ENCODE results near the gene CD96.

Gene CD96

GRCh38 chr3:111594781-111595180 is 52.8 kb downstream of the CD96 start:
- DNase-seq (ENCODE audit: low spot score): no peak

DNA sequence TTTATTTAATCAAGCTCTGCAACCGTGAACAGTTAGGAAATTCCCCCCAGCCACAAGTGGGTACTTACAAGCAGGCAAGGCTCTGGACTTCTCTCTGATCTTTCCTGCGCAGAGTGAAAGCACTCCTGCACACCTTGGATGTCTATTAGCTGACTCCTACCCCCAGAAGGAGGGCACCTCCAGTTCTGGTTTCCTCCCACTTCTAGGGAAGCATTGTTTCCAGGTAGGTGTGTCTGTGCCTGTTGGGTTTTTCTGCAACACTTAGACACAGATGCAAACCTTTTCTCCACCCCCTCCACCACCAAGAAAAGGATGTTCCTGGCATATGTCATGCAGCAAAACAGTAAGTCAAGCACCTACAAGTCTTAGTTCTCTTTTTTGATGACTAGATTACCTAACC is 53.2 kb downstream of the CD96 start, which contains the start of gene ZBED2:
TSS of gene ZBED2 (minus strand) at position 115 of the 400 bp plus-strand sequence. CDS start 1,145 bp downstream, outside the sequence.
- DNase-seq (ENCODE audit: low spot score): no peak

DNA sequence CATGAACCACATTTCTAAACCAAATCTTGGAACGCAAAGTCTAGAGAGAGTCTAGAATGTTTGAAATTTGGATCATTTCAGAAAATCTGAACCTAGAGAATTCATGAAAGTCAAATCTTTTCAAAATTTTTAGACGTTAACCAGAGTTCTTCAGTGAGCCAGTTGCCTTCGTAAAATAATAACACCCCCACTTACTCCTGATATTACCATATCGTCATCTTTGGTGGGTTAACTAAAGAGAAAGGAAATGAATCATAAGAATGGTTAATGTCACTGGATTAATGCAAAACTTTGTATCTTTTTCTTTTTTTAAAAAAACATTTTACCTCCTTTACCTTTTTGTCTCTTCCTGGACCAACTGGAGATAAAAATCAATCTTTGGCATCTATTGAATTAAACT is 54.3 kb downstream of the CD96 start:
- DNase-seq (ENCODE audit: low spot score): no peak

GRCh38 chr3:111598139-111598538 is 56.1 kb downstream of the CD96 start:
- no peak for DNase-seq (ENCODE audit: low spot score)

DNA sequence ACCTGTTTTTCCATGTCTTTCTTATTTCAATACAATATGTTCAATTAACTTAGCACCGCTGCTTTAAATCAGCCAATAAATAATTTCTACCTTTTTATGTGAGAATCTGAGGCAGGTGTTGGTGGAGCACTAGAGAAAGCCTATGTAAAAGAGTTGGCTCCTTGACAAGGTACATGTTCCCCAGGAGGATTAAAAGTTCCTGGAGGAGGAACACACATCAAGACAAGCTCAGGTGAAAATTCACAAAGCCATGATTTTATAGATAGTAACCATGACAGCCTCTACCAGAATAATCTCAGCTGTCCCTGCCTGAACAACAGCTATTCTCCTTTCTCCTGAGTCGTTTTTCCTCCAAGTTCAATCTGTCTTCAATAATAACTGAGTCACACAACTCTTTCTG is 56.6 kb downstream of the CD96 start:
- no peak for DNase-seq (ENCODE audit: low spot score)

DNA sequence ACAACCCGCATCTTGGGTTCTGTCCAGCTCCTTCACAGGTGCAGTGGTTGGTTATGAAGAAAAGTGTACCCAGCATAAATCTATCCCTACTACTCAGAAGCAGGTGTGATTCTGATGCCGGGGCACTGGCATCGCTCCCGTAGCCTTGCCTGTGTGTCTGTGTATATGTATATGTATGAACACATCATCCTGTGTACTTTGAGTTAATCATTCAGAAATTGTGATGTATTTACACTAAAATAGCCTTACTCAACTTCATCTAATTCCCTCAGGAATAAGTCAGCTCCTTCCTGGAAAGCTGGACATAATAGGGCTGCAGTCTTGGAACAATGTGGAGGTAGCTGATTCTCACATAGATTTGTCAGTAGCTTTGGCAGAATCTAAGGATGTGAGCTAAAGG is 59.8 kb downstream of the CD96 start:
- no peak for DNase-seq (ENCODE audit: low spot score)

- DNase-seq (ENCODE audit: low spot score): no peak
These were observed 61.7 kb downstream of the CD96 start for GRCh38 chr3:111603679-111604078.

- DNase-seq (ENCODE audit: low spot score): no peak
These were observed 62.1 kb downstream of the CD96 start for GRCh38 chr3:111604119-111604518.

DNA sequence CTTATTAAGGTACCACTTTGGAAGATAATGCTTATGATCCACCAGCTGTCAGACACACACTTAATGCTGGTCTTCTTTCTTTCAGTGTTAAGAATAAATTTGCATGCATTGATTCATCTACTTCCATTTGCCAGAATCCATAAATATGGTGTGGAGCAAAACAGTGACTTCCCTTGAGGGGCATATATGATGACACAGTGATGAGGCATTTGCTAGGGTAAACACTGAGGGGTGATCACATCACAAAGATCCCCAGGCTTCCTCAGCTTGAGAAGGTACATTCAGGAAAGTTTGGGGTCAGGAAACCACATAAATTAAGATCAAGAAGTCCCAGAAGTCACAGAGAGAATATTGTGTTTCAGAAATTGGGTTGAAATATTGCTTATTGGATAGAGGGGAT is 63.0 kb downstream of the CD96 start:
- no peak for DNase-seq (ENCODE audit: low spot score)

DNA sequence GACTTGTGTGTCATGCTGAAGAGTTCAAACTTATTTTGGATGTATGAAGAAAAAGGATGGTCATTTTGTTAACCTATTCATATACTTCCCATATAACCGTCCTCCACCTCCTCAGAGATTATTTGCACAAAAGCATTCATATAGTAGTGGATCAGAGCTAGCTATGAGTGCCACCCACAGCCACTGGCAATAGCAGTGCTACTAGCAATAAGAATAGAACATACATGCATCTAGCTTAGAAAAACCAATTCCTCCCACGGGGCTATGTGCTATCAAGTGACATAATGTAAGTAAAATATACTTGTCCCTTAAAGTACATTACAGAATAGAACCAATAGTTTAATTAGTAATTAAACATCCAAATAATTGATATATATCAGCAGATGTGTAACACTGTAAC is 63.5 kb downstream of the CD96 start:
- DNase-seq (ENCODE audit: low spot score): no peak

DNA sequence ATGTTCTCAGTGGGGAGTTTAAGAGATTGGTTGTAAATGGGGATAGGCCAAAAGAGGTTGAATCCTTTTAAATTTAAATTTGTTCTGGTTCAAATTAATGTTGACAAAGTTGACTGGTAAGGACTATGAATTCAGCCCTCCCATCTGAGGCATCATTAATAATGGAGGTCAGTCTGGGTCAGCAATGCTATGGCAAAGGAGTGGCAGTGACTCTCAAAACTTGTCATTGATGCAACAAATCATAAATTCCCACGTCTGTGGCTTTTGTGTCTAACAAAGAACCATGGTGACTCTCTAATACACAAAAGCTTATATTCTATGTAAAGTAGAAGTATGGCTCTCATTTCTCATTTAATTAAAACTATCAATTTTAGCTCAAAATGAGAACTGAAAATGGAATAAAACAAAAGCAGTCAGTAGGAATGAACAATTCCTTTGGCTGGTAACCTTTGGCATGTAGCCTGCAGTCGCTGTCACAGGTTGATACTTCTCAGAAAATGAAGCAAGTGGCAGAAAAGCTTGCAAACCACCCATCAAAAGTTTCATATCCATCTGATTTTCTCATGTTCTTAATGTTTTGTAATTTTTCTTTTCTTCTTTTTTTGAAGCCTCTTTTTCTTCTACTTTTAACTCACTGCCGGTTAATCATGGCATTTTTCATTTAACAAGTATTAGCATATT is 65.4 kb downstream of the CD96 start:
- DNase-seq (ENCODE audit: low spot score): no peak

- no peak for DNase-seq (ENCODE audit: low spot score)
These were observed 66.4 kb downstream of the CD96 start for GRCh38 chr3:111608383-111608782.

- DNase-seq (ENCODE audit: low spot score): no peak
These were observed 67.7 kb downstream of the CD96 start for GRCh38 chr3:111609700-111610099.

- no peak for DNase-seq (ENCODE audit: low spot score)
These were observed 68.2 kb downstream of the CD96 start for GRCh38 chr3:111610189-111610588.

DNA sequence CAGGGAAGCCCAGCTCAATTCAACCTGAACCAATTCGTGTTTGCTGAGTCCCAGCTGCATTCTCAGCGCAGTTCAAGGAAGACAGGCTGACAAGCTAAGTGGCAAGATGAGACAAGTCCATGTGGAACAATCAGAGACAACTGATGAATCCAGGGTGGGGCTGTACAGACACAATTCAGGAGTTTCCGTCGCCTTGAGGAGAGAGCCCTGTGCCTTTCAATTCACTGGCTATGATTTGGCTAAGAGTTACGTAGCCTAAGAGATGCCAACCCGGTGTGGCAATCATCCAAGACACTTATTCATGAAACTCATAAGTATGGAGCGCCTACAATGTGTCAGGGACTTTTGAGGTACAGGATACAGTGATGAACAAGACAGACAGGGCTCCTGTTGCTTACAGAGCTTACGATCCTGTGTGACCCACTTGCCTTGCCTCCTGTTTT is 68.6 kb downstream of the CD96 start:
- no peak for DNase-seq (ENCODE audit: low spot score)

GRCh38 chr3:111613294-111613693 is 71.3 kb downstream of the CD96 start:
- no peak for DNase-seq (ENCODE audit: low spot score)

DNA sequence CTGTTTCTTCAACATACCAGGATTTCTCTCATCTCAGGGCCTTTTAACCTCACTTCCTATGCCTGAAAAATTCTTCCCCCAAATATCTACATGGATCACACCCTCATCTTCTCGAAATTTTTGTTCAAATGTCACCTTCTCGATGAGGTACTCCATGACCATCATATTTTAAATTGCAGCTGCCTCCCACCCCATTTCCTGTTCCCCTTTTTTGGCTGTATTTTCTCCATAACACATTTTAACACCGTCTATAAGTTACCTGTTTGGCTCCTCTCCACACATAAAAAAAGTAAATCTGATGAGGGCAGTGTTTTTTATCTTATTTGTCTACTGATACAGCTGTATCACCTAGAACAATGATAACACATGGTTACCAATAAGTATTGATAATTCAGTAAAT is 73.9 kb downstream of the CD96 start:
- DNase-seq (ENCODE audit: low spot score): no peak

DNA sequence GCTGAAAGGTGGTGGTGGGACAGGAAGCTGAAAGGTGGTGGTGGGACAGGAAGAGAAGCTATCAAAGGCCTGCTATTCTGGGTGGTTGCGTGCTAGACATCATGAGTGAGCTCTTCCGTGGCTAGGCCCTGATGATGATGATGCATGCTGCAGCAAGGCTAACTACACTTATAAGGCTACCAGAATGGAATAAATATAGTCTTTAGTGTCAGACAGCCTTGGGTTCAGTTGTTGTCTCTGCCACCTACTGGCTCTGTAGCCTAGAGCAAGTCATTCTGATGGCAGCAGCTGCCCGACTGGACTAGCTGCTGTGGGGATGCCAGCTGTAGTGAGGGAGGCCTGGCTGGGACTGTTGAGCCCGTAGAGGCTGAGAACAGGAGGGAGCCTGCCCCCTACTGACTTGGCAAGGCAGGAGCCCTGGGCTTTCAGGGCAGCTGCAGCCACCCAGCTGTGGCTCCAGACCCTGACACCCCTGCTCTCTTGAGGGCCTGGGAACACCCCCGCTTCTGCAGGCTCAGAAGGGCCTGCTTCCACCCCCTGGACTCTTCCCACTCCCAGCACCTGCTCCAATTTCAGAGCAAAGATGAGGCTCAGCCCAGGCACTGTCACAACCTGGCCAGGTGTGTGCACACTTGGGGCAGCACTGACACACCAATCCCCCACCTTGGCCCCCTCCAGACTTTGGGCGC is 74.6 kb downstream of the CD96 start:
- no peak for DNase-seq (ENCODE audit: low spot score)

- no peak for DNase-seq (ENCODE audit: low spot score)
These were observed 75.4 kb downstream of the CD96 start for GRCh38 chr3:111617406-111617805.

- DNase-seq (ENCODE audit: low spot score): no peak
These were observed 76.1 kb downstream of the CD96 start for GRCh38 chr3:111617912-111618601.

DNA sequence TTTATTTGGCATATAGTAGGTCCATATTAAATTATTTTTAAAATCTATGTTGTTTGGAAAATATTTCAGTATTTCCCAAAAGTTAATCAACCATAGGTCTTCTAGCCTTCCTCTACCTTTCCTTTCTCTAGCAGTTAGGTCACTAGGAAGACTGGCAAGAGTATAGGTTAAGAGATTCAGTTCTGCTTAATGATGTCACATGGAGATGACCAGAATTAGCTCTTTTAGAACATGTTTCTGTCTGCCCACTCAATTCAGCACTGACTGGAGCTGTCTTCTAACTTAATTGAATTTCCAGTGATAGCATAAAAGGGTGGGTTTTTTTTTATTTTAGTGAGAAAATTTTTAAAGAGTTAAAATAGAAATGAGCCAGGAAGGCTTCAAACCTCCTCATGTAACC is 76.9 kb downstream of the CD96 start:
- no peak for DNase-seq (ENCODE audit: low spot score)

DNA sequence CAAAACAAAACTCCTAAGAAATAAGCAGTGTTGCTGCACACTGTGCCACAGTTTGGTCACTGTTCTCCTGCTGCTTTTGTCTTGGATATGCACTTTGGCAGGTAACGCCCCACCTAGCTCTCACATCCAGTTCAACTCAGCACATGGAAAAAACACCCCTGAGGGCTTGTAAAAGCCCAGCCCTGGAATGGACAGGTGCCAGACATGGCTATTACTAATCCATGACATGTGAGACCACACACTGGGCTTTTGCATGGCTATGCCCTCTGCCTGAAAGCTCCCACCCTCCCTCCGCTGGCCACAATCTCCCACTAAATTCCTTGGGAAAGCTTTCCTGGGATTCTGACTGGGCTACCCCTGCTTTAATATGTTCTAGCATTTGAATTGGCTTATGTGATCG is 77.8 kb downstream of the CD96 start:
- DNase-seq (ENCODE audit: low spot score): no peak

DNA sequence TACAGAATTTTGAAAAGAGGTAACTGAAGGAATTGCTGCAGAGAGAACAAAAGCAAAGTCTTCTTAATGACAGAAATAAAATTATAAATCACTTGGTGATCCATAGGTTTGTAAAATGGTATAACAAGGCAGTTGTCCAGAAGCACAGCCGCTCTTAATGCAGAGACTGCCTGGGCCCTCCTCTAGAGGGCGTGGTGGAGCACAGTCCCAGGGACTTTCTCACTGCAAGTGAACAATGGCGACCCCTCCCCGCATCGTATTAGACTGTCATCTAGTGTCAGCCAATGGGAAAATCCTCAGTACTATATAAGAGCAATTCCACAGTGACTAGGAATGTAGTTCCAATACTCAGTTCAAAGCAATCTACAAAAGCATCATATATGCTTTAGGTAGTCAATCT is 79.5 kb downstream of the CD96 start:
- DNase-seq (ENCODE audit: low spot score): no peak

All from hematopoietic multipotent progenitor cell treated with erythropoietin and hydrocortisone succinate and interleukin-3 and kit ligand, for 15 days (in vitro differentiated cells).